ENCODE results near the gene NUF2.
"Not testable (repeated sequence)": the region's sequence is repeated elsewhere in the genome, so short reads cannot be mapped to it uniquely, and the experiment has no call there.

The NUF2 gene

DNA sequence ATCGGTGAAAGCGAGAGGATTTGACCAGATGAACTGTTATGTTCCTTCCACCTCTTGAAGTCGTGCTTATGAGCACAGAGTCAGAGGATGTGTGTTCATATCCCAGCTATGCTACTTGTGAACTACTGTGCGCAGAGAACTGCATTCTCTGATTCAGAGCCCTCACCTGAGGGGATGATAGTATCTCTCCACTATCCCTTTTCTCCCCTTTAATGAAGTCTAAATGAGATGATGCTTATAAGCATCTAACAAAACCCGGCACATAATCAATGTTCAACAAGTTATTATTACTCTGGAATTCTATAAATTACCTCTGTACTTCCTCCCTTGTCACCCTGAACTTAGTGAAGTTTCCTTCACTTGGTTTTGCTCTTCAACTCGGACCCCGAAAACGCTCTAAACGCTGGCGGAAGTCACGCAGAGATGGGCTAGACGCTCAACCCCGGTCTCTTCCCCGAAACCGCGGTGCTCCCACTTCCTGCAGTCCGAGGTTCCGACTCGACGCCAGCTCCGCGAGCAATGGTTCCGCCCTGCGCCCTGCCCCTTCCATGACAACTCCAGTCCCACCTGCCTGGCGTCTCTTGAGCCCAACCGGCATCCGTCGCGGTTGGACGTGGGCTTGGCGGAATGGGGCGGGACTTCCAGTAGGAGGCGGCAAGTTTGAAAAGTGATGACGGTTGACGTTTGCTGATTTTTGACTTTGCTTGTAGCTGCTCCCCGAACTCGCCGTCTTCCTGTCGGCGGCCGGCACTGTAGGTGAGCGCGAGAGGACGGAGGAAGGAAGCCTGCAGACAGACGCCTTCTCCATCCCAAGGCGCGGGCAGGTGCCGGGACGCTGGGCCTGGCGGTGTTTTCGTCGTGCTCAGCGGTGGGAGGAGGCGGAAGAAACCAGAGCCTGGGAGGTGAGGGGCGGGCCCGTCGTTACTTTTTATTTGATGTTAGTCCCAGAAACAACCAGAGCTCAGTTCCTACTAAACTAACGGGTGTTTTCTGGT lies at the start of gene NUF2:
NUF2 (plus strand) TSS at position 644 of the 995 bp plus-strand sequence. CDS start 4,098 bp downstream, outside the sequence.
- Histone ChIP-seq H3K4me2 (peak within 1 kb of the TSS; percentile 84), H3K27ac (peak within 1 kb of the TSS; percentile 76), H3K36me3 (peaks cover 37% of the 10 kb centered on the region), H3K9ac (peak within 1 kb of the TSS; percentile 85), H3K27me3 (no peaks in the 10 kb centered on the region), H3K4me1 (peaks cover 32% of the 10 kb centered on the region), H4K20me1 (no peaks in the 10 kb centered on the region), H3K9me3 (no peaks in the 10 kb centered on the region), H3K4me3 (peak within 1 kb of the TSS; percentile 75)
- no peak for TF ChIP-seq Cebpa-rat (IDR thresholded peaks at IDR 0.05)

DNA sequence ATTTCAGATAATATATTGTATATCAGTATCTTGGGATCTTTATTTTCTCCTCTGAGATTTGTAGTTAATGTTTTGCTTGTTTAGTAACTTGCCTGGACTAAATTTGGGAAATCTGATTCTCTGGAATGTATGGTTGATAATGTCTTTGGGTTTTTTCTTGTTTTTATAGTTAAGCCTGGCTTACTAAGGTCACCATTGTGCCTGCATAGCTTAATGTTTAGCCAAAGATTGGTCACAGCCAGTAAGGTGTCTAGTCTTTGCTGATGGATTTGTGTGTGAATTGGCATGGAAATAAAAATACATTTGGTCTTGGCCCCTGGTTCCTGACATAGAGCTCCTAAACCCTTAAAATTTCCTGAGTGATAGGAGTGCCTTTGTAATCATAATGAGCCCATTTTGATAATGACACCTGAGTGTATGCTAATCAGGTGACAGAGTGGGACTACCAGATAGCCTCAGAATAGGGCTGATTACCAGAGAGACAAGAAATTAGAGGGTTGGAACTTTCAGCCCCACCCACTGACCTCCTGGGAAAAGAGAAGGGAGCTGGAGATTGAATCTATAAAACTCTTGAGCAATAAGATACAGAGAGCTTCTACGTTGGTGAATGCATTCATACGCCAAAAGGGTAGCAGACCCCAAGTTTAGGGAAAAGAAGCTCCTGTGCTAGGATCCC lies 47.9 kb upstream of the NUF2 start:
- Histone ChIP-seq H4K20me1 (no peaks in the 10 kb centered on the region), H3K4me1 (no peaks in the 10 kb centered on the region), H3K9ac (no peak overlapping the region), H3K4me2 (no peak overlapping the region), H3K36me3 (no peaks in the 10 kb centered on the region), H3K27me3 (no peaks in the 10 kb centered on the region), H3K9me3 (peaks cover 21% of the 10 kb centered on the region), H3K27ac (no peak overlapping the region), H3K4me3 (no peak overlapping the region)
- no peak for TF ChIP-seq Cebpa-rat (IDR thresholded peaks at IDR 0.05)

DNA sequence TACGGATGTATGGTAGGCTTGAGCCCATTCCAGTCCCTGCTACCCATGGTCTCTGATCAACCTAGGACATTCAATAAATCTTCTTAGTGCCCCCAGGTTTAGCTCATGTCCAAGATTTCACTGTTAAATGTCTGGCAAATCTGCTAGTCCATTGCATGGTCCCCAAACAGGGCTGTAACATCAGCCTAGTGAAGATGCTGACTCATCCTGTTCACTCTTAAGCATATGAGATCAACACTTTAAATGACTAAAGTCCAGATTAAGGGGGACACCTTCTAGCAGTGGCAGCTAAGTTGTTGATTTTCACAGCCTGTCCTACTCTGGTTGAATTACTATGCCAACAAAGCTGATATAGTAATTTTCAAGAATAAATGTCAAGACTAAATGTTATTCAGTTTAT lies 46.5 kb upstream of the NUF2 start:
- TF ChIP-seq Cebpa-rat (IDR thresholded peaks at IDR 0.05): no peak
- no peak overlapping the region for H3K9ac ChIP-seq
- H3K4me3 ChIP-seq: no peak overlapping the region
- no peaks in the 10 kb centered on the region for H3K36me3 ChIP-seq
- H3K9me3 ChIP-seq: peaks cover 23% of the 10 kb centered on the region
- no peaks in the 10 kb centered on the region for H3K4me1 ChIP-seq
- no peaks in the 10 kb centered on the region for H3K27me3 ChIP-seq
- H3K27ac ChIP-seq: no peak overlapping the region
- no peaks in the 10 kb centered on the region for H4K20me1 ChIP-seq
- no peak overlapping the region for H3K4me2 ChIP-seq

DNA sequence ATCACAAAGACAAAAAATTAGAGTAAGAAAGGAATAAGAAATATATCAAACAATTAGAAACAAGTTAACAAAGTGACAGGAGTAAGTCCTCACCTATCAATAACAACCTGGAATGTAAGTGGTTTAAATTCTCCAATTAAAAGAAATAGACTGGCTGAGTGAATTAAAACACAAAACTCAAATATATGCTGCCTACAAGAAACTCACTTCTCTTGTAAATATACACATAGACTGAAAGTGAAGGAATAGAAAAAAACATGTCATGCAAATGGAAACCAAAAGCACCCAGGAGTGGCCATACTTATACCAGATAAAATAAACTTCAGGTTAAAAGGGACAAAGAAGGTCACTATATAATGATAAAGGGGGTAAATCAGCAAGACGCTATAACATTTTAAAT lies 43.2 kb upstream of the NUF2 start:
- Histone ChIP-seq H3K36me3 (no peaks in the 10 kb centered on the region), H3K9ac (no peak overlapping the region), H3K9me3 (peaks cover 34% of the 10 kb centered on the region), H3K4me3 (no peak overlapping the region), H3K4me1 (no peaks in the 10 kb centered on the region), H3K27ac (no peak overlapping the region), H3K27me3 (no peaks in the 10 kb centered on the region), H3K4me2 (no peak overlapping the region), H4K20me1 (no peaks in the 10 kb centered on the region)
- no peak for TF ChIP-seq Cebpa-rat (IDR thresholded peaks at IDR 0.05)

DNA sequence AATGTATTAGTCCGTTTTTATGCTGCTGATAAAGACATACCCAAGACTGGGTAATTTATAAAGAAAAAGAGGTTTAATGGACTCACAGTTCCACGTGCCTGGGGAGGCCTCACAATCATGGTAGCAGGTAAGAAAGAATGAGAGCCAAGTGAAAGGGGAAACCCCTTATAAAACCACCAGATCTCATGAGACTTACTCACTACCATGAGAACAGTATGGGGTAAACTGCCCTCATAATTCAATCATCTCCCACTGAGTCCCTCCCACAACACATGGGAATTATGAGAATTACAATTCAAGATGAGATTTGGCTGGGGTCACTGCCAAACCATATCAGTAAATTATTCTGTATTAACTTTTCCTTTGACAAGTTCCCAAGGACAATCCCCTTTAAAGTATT lies 36.9 kb upstream of the NUF2 start:
- not testable (repeated sequence) for H3K27me3 ChIP-seq, H3K27ac ChIP-seq, H3K4me2 ChIP-seq, H3K36me3 ChIP-seq, H3K4me3 ChIP-seq, H4K20me1 ChIP-seq, H3K4me1 ChIP-seq, H3K9ac ChIP-seq
- H3K9me3 ChIP-seq: peaks cover 10% of the 10 kb centered on the region; the same call in 1 of the 2 replicates

DNA sequence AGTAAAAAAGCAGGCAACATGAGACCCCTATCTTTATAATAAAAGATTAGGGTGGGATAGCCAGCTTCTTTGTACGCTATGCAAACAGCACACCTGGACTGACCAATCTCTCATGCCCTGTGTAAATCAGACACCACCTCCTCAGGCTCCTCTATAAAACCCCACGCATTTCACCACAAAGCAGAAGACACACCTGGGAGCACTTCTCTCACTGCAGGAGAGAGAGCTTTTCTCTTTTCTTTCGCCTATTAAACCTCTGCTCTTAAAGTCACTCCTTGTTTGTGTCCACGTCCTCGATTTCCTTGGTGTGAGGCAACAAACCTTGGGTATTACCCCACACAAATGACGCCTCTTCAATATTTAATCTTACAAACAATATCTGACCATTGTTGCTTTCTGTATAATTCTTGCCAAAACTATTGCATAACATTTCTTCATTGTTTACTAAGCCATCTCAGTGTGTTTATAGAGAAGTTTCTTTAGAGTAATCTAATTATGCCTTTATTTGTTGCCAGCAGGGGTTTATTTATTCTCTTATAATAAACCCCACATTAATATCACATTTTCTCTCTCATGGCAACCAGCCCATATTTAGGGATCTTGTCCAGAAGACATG lies 31.6 kb upstream of the NUF2 start:
- Histone ChIP-seq H3K36me3 (peaks cover 8% of the 10 kb centered on the region; the same call in 1 of the 2 replicates), H4K20me1 (no peaks in the 10 kb centered on the region), H3K27me3 (no peaks in the 10 kb centered on the region), H3K9me3 (no peaks in the 10 kb centered on the region; the same call in 1 of the 2 replicates), H3K9ac (no peak overlapping the region), H3K4me2 (no peak overlapping the region), H3K4me1 (no peaks in the 10 kb centered on the region), H3K27ac (no peak overlapping the region), H3K4me3 (no peak overlapping the region)
- no peak; the same call in 1 of the 2 replicates for TF ChIP-seq Cebpa-rat (IDR thresholded peaks at IDR 0.05)

DNA sequence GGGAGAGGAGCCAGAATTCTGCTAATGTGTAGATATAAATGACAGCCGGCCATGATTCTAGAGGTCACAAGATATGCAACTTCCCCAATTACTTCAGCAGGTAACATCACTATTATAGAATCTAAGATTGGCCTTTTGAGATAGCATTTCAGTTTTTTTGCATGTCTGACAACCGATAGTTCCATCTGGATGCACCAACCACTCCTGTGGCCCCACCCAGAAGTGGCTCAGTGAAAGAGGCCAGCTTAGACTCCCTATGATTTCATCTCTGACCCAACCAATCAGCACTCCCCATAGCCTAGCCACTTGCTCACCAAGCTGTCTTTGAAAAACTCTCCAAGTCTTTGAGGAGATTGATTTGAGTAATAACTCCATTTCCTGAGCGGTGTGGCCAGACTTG lies 30.3 kb upstream of the NUF2 start:
- Histone ChIP-seq H3K27me3 (no peaks in the 10 kb centered on the region), H3K9ac (no peak overlapping the region), H3K4me2 (no peak overlapping the region), H3K9me3 (no peaks in the 10 kb centered on the region; the same call in 1 of the 2 replicates), H3K4me1 (no peaks in the 10 kb centered on the region), H3K27ac (no peak overlapping the region), H3K4me3 (no peak overlapping the region), H3K36me3 (peaks cover 8% of the 10 kb centered on the region; the same call in 1 of the 2 replicates), H4K20me1 (no peaks in the 10 kb centered on the region)
- TF ChIP-seq Cebpa-rat (IDR thresholded peaks at IDR 0.05): no peak

DNA sequence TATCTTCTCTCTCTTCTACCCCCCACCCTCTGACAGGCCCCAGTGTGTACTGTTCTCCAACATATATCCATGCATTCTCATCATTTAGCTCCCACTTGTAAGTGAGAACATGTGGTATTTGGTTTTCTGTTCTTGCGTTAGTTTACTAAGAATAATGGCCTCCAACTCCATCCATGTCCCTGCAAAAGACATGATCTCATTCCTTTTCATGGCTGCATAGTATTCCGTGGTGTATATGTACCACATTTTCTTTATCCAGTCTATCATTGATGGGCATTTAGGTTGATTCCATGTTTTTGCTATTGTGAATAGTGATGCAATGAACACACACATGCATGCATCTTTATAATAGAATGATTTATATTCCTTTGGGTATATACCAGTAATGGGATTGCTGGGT lies 29.6 kb upstream of the NUF2 start:
- not testable (repeated sequence) for H3K4me2 ChIP-seq, H3K36me3 ChIP-seq, H3K9ac ChIP-seq, H4K20me1 ChIP-seq, H3K27me3 ChIP-seq, H3K27ac ChIP-seq, H3K4me1 ChIP-seq, H3K4me3 ChIP-seq, H3K9me3 ChIP-seq

DNA sequence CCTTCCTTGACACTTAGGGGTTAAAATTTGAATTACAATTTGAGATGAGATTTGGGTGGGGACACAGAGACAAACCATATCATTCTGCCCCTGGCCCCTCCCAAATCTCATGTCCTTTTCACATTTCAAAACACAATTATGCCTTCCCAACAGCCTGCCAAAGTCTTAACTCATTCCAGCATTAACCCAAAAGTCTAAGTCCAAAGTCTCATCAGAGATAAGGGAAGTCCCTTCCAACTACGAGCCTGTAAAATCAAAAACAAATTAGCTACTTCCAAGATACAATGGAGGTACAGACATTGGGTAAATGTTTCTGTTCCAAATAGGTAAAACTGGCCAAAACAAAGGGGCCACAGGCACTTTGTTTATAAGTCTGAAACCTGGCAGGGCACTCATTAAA lies 28.3 kb upstream of the NUF2 start:
- H3K36me3 ChIP-seq, H4K20me1 ChIP-seq, H3K9me3 ChIP-seq, H3K4me2 ChIP-seq, H3K27me3 ChIP-seq, H3K27ac ChIP-seq, H3K9ac ChIP-seq, H3K4me3 ChIP-seq, H3K4me1 ChIP-seq: not testable (repeated sequence)

DNA sequence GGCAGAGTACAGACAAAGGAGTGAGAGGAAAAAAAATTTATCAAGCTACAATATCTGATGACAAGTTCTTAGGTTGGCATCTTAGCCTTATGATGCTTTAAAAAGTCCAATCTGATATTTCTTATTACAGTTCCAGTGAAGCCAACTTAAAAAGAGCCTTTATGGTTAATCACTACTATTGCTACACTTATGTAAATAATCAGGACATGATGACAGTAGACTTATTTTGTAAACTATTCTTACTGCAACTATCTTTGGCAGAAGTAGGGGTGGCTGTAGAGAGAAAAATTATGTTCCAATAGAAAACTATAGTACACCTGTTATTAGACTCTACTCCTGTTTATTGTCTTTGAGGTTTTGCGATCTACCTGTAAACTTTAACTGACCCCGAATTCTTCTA lies 25.8 kb upstream of the NUF2 start:
- Histone ChIP-seq H3K36me3 (peaks cover 15% of the 10 kb centered on the region), H4K20me1 (no peaks in the 10 kb centered on the region), H3K4me2 (no peak overlapping the region), H3K27ac (no peak overlapping the region), H3K4me1 (no peaks in the 10 kb centered on the region), H3K4me3 (no peak overlapping the region), H3K9ac (no peak overlapping the region), H3K9me3 (no peaks in the 10 kb centered on the region; the same call in 1 of the 2 replicates), H3K27me3 (no peaks in the 10 kb centered on the region)
- TF ChIP-seq Cebpa-rat (IDR thresholded peaks at IDR 0.05): no peak

All from BLaER1 (cell line).